Adrenal gland (tissue), 12 donors: ENCODE results near the gene CACNA1E. TPM values are rescaled to one million over a fixed set of nuclear protein-coding genes. Genes with fewer than 3 reads are reported as not detected.

Source experiments
- DNase-seq, 7 donors: peaks; one replicate each; pipeline ENCODE4 v3.0.0-alpha.2; 2019 to 2020
- H3K27ac ChIP-seq, 5 donors: fragments of 200-600 bp; sonication (generic) in 4 of 5; 1 replicate in 3 of 5; 2 replicates in 2 of 5; pipeline versions ENCODE4 v1.5.1 to v1.8.0; 2016 to 2020; ENCODE audit warnings: mild to moderate bottlenecking in 1 of 5
- H3K27me3 ChIP-seq: fragments of 200-600 bp; 2 replicates; pipeline ENCODE4 v1.8.0; 2021
- H3K36me3 ChIP-seq, 2 donors: fragments of 200-600 bp; replicated peaks in 1 of 2; 1 replicate in 1 of 2; 2 replicates in 1 of 2; pipeline versions ENCODE4 v1.5.1 to v1.8.0; 2018 to 2022
- H3K4me1 ChIP-seq, 2 donors: fragments of 200-600 bp; replicated peaks in 1 of 2; 1 replicate in 1 of 2; 2 replicates in 1 of 2; pipeline versions ENCODE4 v1.5.1 to v1.8.0; 2018 to 2021
- H3K4me3 ChIP-seq, 4 donors: fragments of 200-600 bp; sonication (generic) in 3 of 4; one replicate each; pipeline ENCODE4 v1.5.1; 2016 to 2018
- H3K9me3 ChIP-seq, 3 donors: fragments of 200-600 bp; sonication (generic) in 1 of 3; replicated peaks in 1 of 3; 1 replicate in 2 of 3; 2 replicates in 1 of 3; pipeline versions ENCODE4 v1.5.1 to v1.8.0; 2016 to 2021
- CTCF ChIP-seq, 6 experiments: fragments of 450-650 bp in 4 of 6; fragments of 200-600 bp in 2 of 6; sonication (generic) in 1 of 6; IDR thresholded peaks; 1 replicate in 5 of 6; 2 replicates in 1 of 6; pipeline versions ENCODE4 v1.5.1 to v1.8.0; 2016 to 2021; ENCODE audit warnings: antibody characterized with exemption in 6 of 6, mild to moderate bottlenecking in 2 of 6, moderate library complexity in 1 of 6
- POLR2A ChIP-seq, 2 donors: fragments of 450-650 bp; IDR thresholded peaks; one replicate each; pipeline ENCODE4 v1.6.1; 2017; ENCODE audit warnings: antibody characterized with exemption in 2 of 2, mild to moderate bottlenecking in 2 of 2, moderate library complexity in 1 of 2
- WGBS, 4 donors: extraction: QIAGEN DNeasy Blood & Tissue Kit in 2 of 4; methylation state at CpG; one replicate each; pipeline versions ENCODE4 v1.1.5 to v1.1.7; 2013 to 2017; 5-methylcytosine and 5-hydroxymethylcytosine counted together
- intact Hi-C, 2 donors: fragments of 100-400 bp; cut with DNase I; formaldehyde crosslinking; loops; one replicate each; pipeline versions ENCODE4 v1.14.1 to v1.15.0; 2022 to 2023
- polyA plus RNA-seq, 3 donors: library from polyadenylated mRNA; stranded (reverse); fragments of 200-250 nt in 2 of 3; fragments of 350-450 nt in 1 of 3; fragmentation: Illumina TruSeq in 1 of 3; extraction: RNeasy Lipid Tissue Mini Kit (QIAGEN cat#74804) in 1 of 3; gene quantifications; one replicate each; pipeline ENCODE4 v1.2.3, GENCODE V29; 2013 to 2014
- total RNA-seq, 9 donors: library from RNA; depleted of rRNA in 4 of 9; stranded (reverse); fragments of >200 nt in 4 of 9; fragments of 120-200 nt in 1 of 9; fragmentation: NEBNext Ultra II Directional in 1 of 9; extraction: Animal tissue kit (Norgen Biotek cat#: 25700) in 1 of 9; gene quantifications; one replicate each; pipeline versions ENCODE4 v1.1.0 to v1.2.4, GENCODE V29; 2013 to 2023
- donor health status: healthy with polysubstance abuse.
- donor health status: Bipolar disorder and iron deficiency.
- donor health status: DM: yes; HTN: yes; CAD: no.
- donor health status: DM: no; HTN: no; CAD: no.
- donor health status: DM: no; HTN: no; CAD: no.
- donor health status: DM: yes; HTN: yes; CAD: no.

CACNA1E gene
- total and polyA plus RNA-seq, 12 donors, result 0.08 to 3.2 (median 1.3) TPM; not detected in 3

- Histone ChIP-seq H3K36me3 (no peaks in the 10 kb centered on the region), H3K27me3 (no peaks in the 10 kb centered on the region), H3K27ac (no peak overlapping the region), H3K9me3 (no peaks in the 10 kb centered on the region), H3K4me1 (no peaks in the 10 kb centered on the region), H3K4me3 (no peak overlapping the region)
- intact Hi-C loops, result no loop called here
- no peak for TF ChIP-seq POLR2A (IDR thresholded peaks at IDR 0.05)
- no peak for TF ChIP-seq CTCF (IDR thresholded peaks at IDR 0.05)
- DNase-seq, result no peak
- WGBS, 4 donors, result 80 to 87% (median 86%) methylated on average over 25 to 32 of the region's 32 CpGs
These were observed 315.0 kb downstream of the CACNA1E start for GRCh38 chr1:181798191-181798926.

GRCh38 chr1:181801617-181802016 lies 318.3 kb downstream of the CACNA1E start:
- H3K36me3 ChIP-seq, result no peaks in the 10 kb centered on the region
- DNase-seq, result no peak
- TF ChIP-seq CTCF (IDR thresholded peaks at IDR 0.05) (no peak), POLR2A (IDR thresholded peaks at IDR 0.05) (no peak)
- H3K9me3 ChIP-seq, result no peaks in the 10 kb centered on the region
- H3K4me3 ChIP-seq, result no peak overlapping the region
- no peaks in the 10 kb centered on the region for H3K27me3 ChIP-seq
- intact Hi-C loops, result no loop called here
- no peak overlapping the region for H3K27ac ChIP-seq
- WGBS, 4 donors, result 22 to 48% (median 41%) methylated on average over 1 of the region's 1 CpG
- no peaks in the 10 kb centered on the region for H3K4me1 ChIP-seq

GRCh38 chr1:181802466-181802865 lies 319.1 kb downstream of the CACNA1E start:
- Histone ChIP-seq H3K27me3 (no peaks in the 10 kb centered on the region), H3K36me3 (no peaks in the 10 kb centered on the region), H3K4me3 (no peak overlapping the region), H3K27ac (no peak overlapping the region), H3K9me3 (no peaks in the 10 kb centered on the region), H3K4me1 (no peaks in the 10 kb centered on the region)
- intact Hi-C loops, result no loop called here
- no peak for DNase-seq
- 70 to 84% (median 80%) methylated on average over 3 of the region's 3 CpGs for WGBS, 4 donors
- TF ChIP-seq CTCF (IDR thresholded peaks at IDR 0.05) (no peak), POLR2A (IDR thresholded peaks at IDR 0.05) (no peak)

GRCh38 chr1:181803421-181803820 lies 320.1 kb downstream of the CACNA1E start:
- TF ChIP-seq POLR2A (IDR thresholded peaks at IDR 0.05) (no peak), CTCF (IDR thresholded peaks at IDR 0.05) (no peak)

More at GRCh38 chr1:181803421-181803820, 320.1 kb downstream of the CACNA1E start:
- no peak overlapping the region for H3K4me3 ChIP-seq
- DNase-seq, result no peak
- no peaks in the 10 kb centered on the region for H3K27me3 ChIP-seq
- no peaks in the 10 kb centered on the region for H3K4me1 ChIP-seq
- H3K36me3 ChIP-seq, result no peaks in the 10 kb centered on the region
- WGBS, 4 donors, result 61 to 87% (median 67%) methylated on average over 3 of the region's 3 CpGs
- H3K27ac ChIP-seq, result no peak overlapping the region
- intact Hi-C loops, result no loop called here
- no peaks in the 10 kb centered on the region for H3K9me3 ChIP-seq
